Activated T-helper 1 cell treated with anti-CD3 and anti-CD28 coated beads, Interleukin-12 subunit alpha, Interleukin-12 subunit beta, Interleukin-2, Interleukin-4 antibody, amounts not matched to agents 30 ng/mL and 10 ng/mL and 1 ng/mL, durations not matched to agents 14 hours and 24 hours and 36 hours (primary cell): ENCODE results near the gene ABCG2. TPM values are rescaled to one million over a fixed set of nuclear protein-coding genes. Genes with fewer than 3 reads are reported as not detected.

Source experiments
- DNase-seq: peaks from one replicate; pipeline ENCODE4 v3.0.0; 2021; ENCODE audit warnings: low spot score
- H3K27ac Mint-ChIP-seq: one replicate; pipeline ENCODE4 v1.8.0; 2021; ENCODE audit warnings: mild to moderate bottlenecking, mixed read lengths
- H3K27me3 Mint-ChIP-seq: one replicate; pipeline ENCODE4 v1.8.0; 2022; ENCODE audit warnings: mild to moderate bottlenecking, moderate library complexity, mixed read lengths; ENCODE audit not compliant: insufficient read depth
- H3K36me3 Mint-ChIP-seq: one replicate; pipeline ENCODE4 v1.8.0; 2021; ENCODE audit warnings: low read depth, mixed read lengths
- H3K4me1 Mint-ChIP-seq: one replicate; pipeline ENCODE4 v1.8.0; 2021; ENCODE audit warnings: low read depth, mixed read lengths
- H3K4me3 Mint-ChIP-seq: one replicate; pipeline ENCODE4 v1.8.0; 2021; ENCODE audit warnings: mild to moderate bottlenecking, moderate library complexity, mixed read lengths
- H3K9me3 Mint-ChIP-seq: one replicate; pipeline ENCODE4 v1.8.0; 2021; ENCODE audit warnings: mixed read lengths
- intact Hi-C: fragments of 100-400 bp; cut with micrococcal nuclease; formaldehyde crosslinking; loops from one replicate; pipeline ENCODE4 v1.15.1; 2024
- total RNA-seq: library from RNA; stranded (reverse); gene quantifications from 2 replicates; pipeline ENCODE4 v1.2.3, GENCODE V29; 2022

ABCG2 gene
- total RNA-seq, 1 donor from 2014 or later: 0.34 TPM

GRCh38 chr4:88043001-88043400 lies 115.4 kb downstream of the ABCG2 start:
- no peak overlapping the region for H3K4me3 Mint-ChIP-seq
- no peak for DNase-seq
- no peaks in the 10 kb centered on the region for H3K9me3 Mint-ChIP-seq
- intact Hi-C loops: no loop called here
- H3K4me1 Mint-ChIP-seq: no peaks in the 10 kb centered on the region
- no peaks in the 10 kb centered on the region for H3K27me3 Mint-ChIP-seq
- H3K27ac Mint-ChIP-seq: no peak overlapping the region
- H3K36me3 Mint-ChIP-seq: peaks cover 19% of the 10 kb centered on the region

GRCh38 chr4:88041626-88042025 lies 116.8 kb downstream of the ABCG2 start:
- Mint-ChIP-seq H3K27me3 (no peaks in the 10 kb centered on the region), H3K36me3 (peaks cover 19% of the 10 kb centered on the region), H3K27ac (no peak overlapping the region), H3K4me1 (no peaks in the 10 kb centered on the region), H3K9me3 (no peaks in the 10 kb centered on the region), H3K4me3 (no peak overlapping the region)
- DNase-seq: no peak
- intact Hi-C loops: no loop called here

DNA sequence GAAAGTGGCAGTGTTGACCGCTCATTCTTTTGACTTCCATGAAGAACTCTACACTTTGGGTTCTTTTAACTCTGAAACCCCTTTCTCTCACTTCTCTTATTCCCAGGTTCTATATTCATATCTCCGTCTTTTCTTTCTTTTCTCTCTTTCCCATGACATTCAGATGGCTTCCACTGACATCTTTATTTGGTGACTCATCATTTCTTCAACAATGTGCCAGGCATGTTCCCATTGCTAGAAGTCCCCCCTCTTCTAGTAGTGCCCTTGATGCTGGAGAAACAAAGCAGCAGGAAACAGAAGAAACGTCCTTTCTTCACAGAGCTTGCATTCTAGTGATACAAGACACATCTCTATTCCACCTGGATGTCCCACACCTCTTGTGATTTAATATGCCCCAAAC lies 117.7 kb downstream of the ABCG2 start:
- H3K27ac Mint-ChIP-seq: no peak overlapping the region
- no peaks in the 10 kb centered on the region for H3K27me3 Mint-ChIP-seq
- peaks cover 22% of the 10 kb centered on the region for H3K36me3 Mint-ChIP-seq
- intact Hi-C loops: no loop called here
- H3K4me1 Mint-ChIP-seq: no peaks in the 10 kb centered on the region
- H3K4me3 Mint-ChIP-seq: no peak overlapping the region
- no peak for DNase-seq
- no peaks in the 10 kb centered on the region for H3K9me3 Mint-ChIP-seq

Other genes with a start within 250 kb of the ABCG2 start
- 0.24 and 1.0 TPM in 2 replicates for gene SPP1, start 182.9 kb downstream of the ABCG2 start, total RNA-seq
- gene PKD2, start 151.0 kb downstream of the ABCG2 start, total RNA-seq: 10.1 and 11.7 TPM in 2 replicates
- 37.3 and 39.5 TPM in 2 replicates for gene PPM1K, start 125.9 kb upstream of the ABCG2 start, total RNA-seq
- gene HERC6, start 220.2 kb upstream of the ABCG2 start, total RNA-seq: 6.0 and 9.1 TPM in 2 replicates